GDM1 (cell line): ENCODE data around the gene TEX54.
"Not testable (repeated sequence)": the region's sequence is repeated elsewhere in the genome, so short reads cannot be mapped to it uniquely, and the experiment has no call there.

Experiments used
- DNase-seq: peaks from one replicate; lab custom pipeline; 2025; lab: John Stamatoyannopoulos, UW

TEX54 gene

DNA sequence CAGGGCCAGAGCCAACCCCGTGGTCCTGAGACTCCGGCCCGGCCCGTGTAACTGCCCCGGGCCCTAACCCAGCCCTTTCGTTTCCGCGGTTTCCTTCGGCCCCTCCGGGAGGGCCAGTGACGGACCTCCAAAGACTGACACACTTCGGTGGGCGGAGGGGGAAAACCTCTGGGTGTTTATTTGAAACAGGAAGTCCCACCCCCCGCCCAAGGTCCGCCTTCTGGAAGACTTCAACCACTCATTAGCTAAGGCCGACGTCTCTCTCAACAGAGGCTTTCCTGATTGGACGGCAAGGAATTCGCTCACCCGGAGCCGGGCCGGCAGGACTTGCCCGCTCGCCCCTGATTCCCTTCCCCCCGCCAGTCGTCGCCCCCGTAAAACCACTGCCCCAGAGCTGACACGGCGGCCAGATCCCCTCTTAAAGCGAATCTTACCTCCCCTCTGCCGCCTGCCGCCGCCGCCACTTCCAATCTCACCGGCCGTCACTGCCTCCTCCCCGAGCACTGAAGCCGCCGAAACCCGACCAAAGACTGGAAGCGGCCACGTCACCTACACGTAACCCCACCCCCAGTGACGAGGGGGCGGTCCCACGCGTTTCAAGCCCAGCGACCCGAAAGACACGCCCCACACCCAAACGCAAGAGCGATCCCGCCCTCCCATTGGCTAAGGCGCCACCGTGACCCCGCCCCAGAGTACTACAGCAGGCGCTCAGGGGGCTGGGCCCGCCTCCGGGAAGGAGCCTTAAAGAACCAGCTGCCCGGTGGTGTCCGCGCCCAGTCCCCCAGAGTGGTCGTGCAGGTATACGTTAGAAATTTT, 913 bp downstream of the TEX54 start, which contains the start of gene STX5:
Gene STX5, minus strand, starts transcription at position 532 of the 816 bp plus-strand sequence. CDS start 808 bp downstream, outside the sequence.
- peak; percentile 96 for DNase-seq

DNA sequence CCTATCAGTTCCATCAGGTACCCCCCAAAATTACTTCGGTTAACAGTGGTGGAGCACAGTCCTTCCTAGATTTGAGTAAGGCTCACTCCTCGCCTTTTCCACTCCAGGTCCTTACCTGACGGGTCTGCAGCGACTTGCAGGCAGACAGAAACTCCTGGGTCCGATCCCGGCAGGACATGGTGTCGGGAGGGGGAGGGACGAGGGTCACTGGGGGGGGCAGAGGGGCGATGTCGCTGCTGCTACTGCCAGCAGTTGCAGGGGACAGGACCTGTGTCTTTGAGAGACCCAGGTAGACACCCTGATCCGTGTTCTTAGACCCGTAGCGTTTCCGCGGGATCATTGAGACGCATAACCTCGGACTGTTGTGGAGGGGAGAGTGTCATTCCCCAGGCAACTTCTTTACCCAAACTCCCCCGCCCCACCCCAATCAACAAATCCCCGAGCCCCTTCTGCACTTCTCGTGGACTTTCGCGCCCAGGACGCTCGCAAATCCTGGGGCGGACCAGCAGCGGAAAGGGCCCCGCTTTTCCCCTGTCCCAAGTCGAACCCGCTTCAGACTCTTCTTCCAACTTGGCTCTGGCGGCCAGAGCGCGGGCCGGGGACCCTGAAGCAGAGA, 1.6 kb downstream of the TEX54 start:
- no peak for DNase-seq

DNA sequence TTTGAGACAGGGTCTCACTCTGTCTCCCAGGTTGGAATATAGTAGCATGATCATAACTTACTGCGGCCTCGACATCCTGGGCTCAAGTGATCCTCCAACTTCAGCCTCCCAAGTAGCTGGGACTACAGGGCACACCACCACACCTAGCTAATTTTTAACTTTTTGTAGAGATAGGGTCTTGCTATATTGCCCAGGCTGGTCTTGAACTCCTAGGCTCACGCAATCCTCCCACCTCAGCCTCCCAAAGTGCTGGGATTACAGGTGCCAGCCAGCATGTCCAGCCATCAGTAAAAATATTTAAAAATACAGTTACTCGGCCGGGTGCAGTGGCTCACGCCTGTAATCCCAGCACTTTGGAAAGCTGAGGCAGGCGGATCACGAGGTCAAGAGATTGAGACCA, 4.5 kb downstream of the TEX54 start:
- DNase-seq = not testable (repeated sequence)

DNA sequence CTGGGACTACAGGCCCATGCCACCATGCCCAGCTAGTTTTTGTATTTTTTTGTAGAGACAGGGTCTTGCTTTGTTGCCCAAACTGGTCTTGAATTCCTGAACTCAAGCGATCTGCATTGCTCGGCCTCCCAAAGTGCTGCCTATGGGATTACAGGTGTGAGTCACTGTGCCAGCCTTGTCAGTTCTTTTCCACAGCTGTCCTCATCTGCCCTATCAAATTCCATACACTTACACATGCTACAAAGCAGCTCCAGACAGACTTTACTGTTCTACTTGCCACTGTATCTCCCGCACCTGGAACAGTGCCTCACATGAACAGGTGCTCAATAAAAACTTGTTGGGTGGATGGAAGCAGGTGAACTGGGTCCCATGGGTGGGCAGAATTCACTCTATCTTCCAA, 9.0 kb downstream of the TEX54 start:
- DNase-seq = no peak

DNA sequence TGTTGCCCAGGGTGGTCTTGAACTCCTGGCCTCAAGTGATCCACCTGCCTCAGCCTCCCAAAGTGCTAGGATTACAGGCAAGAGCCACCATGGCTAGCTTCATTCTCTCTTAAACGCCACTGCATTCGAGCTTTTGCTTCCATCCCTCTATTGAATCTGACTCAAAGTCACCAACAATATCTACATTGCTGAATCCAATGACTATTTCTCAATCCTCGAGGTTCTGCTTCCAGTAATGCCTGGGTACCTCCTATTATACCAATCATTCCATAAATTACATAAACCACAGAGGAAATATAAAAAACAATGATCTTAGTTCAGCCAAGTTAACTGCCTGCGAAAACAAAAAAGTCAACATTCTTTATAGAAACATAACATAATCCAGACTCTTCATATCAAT, 15.5 kb downstream of the TEX54 start:
- no peak for DNase-seq

DNA sequence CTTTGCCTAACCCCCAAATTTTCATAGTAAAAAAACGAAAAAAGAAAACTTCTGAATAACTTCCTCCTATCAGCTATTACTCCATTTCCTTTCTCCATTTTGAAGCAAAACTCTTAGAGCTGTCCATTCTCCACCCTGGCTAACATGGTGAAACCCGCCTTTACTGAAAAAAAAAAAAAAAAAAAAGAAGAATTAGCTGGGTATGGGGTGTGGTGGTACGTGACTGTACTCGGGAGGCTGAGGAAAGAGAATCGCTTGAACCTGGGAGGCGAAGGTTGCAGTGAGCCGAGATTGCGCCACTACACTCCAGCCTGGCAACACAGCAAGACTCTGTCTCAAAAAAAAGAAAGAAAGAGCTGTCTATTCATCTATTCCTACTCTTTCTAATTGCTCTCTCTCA, 16.1 kb downstream of the TEX54 start:
- no peak for DNase-seq

DNA sequence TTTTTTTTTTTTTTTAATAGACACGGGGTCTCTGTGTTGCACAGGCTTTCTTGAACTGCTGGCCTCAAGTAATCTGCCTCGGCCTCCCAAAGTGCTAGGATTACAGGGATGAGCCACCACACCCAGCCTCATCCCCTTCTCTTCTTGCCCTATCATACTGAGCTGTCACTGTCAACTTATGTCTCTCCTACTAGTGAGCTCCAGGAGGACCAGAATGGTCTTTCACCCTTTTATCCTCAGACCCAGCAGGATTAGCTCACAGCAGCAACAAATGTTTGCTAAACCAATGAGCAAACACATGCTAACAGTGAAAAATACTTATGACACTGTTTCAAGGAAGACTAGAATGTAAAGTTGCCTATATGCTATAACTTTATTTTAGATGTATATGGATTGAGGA, 21.0 kb downstream of the TEX54 start:
- no peak for DNase-seq

DNA sequence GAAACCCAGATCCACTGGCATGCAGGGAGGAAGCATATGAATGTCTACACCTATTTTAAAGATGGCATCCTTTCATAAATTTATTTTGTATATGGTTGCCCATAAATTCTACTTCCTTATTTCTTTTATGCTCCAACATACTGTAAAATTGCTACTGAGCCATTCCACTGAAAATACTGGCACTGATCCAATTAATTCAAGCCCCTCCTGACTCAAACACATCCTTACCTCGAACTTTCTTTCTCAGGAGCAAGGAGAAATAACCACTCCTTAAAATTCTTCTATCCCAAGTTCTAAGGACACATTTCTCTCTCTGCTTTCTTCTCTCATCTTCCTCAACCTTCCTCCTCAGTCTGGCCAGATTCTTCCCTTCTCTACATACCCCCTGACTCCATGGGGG, 21.9 kb downstream of the TEX54 start:
- DNase-seq = no peak

DNA sequence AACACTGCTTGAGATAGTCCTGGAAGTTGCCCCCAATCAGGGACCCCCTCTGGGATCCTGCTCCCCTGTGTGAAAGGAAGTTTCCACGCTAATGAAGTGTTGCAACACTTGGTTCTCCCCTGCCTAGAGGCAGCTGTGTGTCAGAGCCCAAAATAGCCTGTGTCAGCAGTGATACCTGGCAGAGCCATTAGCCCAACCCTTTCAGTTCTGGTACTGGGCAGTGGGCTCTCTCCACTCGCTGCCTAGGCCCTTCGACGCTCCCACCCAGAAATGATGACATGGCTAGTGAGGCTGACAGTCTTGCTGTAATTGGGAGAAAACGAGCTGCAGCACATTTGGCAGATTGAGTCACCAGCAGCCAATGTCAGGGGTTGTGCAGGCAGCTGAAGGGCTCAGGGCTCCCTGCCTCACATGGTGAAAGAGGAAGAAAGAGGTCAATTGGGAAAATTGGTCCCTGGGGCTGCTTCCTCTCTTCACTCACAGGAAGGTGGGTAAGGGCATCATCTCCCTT, 26.0 kb downstream of the TEX54 start:
- no peak for DNase-seq

DNA sequence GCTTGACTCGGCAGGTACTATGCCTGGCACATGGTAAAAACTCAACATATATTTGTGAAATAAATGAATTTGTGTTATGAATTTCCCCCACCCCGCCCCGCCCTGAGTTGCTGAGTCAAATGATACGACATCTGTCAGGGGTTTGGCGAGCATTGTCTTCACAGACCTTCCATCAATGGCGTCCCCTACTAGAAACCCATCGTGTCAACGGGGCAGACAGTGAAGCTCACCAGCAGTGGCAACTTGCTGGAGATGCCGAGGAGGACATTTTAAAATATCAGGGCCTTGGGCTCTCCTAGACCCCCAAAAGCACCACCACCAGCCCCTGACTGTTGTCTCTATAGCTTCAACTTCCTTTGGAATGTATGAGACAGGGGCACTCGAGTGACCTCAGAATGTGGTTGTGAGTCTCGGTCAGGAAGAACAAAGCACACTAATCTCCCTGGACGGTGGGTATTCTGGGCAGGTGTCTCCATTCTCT, 26.6 kb downstream of the TEX54 start:
- DNase-seq = no peak

DNA sequence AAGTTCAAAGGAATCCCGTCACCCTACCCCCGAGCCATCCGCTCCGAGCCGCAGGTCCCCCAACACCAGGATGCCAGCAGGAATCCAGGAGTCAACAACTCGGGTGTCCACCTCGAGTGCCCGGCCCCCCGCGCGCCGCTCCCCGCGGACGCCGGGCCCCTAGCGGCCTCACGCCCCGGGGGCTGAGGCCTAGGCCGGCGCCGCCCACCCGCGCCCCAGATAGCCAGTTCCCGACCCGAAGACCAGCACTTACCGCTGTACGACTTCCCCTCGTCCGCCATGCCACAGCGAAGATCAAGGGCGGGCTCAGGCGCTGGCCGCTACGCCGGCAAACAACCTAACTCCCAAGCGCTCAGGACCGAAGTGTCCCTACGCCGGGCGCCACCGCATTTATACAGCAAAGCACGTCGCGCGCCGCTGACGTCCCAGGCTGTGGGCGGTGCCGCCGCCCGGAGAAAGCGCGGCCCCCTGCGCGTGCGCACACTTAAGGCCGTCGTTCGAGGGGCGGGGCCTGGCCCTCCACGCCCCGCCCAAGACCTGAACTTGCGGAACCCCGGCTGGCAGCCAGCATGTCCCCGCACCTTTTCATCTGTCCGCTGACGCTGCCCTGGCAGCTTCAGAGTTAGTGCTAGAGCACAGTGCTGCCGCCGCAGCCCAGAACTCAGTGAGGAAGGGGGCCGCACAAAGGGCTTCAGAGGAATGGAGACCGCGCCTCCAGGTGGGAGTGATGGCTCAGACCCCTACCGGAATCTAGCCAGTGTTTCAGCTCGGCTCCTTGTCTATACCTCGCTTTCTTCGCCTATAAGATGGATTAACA, 27.4 kb downstream of the TEX54 start, which contains the start of gene NXF1:
Gene NXF1, minus strand, starts transcription at position 365 of the 817 bp plus-strand sequence. Its CDS starts 84 bp downstream, at position 281.
- peak; percentile 96 for DNase-seq

DNA sequence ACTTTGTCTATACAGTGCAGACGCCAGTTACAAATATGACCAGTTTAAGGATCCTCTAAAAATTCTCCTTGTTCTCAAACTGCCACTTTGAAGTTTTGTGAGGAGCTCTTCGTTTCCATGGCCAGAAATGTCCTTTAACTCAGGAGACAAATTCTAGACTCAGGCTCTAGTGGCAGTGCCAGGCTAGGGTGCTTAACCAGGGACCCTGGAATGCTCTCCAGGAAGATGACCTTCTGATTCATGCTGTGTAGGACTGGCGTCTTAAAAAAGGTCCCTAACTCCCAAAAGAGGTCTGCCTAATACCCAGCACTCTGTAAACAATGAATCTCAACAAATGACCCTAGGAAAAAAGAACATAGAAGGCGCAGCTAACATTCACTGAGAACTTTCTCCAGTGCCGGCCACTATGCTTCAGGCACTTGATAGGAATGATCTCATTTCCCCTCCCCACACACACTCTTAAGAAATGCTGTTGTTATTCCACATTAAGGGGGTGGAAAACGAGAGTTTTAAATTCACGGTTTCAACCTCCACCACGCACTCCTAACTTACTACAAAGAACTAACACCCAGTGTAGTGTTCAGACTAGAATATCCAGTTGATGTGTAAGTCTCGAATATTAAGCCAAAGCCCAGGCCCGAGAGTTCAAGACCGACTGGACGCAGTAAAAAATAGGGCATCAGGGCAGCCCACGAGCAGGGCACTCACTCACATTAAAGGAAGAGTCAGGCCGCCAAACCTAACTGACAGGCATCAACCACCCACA, 28.1 kb downstream of the TEX54 start:
- DNase-seq = no peak

DNA sequence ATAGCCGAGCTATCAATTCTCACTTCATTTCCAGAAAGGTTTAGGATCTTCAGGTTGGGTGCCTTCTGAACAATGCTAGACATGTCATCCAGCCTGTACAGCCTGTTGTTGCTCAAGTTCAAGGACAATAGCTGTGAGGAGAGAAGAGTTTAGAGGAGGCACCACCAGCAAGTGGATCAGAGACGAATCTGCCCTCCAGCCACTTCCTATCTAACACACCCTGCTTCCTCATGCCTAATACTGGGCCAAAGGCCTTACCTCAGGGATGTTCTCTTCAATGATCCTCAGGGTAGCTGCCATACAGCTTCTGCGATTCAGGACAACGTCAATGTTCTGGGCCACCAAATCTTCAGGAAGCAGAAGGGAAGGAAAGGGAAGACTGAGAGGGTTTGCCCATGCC, 31.6 kb downstream of the TEX54 start:
- no peak for DNase-seq

DNA sequence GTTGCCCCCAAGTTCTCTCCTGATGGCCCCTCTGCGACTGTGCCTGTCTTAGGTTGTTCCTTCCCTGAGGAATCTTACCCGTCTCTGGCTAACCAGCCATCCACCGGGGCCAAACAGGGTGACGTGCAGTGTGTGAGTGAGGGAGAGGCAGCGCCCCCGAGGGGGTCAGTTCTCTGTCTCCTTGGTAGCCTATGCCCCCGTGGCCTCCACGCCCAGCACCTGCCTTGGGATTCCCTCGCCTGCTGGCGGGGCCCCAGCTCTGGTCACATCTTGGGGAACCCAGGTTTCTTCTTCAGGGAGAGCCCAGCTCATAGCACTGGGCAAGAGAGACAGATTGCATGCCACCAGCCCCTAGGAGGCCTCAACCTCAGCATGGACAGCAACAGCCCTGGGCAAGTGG, 33.2 kb downstream of the TEX54 start:
- no peak for DNase-seq

DNA sequence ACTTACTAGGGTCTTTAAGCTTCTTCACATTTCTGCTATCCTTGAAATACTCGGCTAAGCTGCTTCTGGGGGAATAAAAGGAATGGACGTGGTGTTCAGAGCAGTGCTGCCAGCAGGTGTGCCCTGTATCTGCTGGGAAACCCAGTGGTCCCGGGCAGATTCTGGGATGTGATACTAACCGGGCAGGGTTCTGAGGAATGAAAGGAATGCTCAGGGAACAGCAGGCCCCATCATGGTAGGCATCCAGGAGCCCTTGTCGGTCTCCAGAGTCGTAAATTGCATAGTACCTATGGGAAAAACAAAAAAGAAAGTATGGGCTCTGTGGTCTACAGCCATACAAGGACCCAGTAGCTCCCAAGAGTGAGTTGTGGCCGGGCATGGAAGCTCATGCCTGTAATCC, 36.4 kb downstream of the TEX54 start:
- DNase-seq = no peak

DNA sequence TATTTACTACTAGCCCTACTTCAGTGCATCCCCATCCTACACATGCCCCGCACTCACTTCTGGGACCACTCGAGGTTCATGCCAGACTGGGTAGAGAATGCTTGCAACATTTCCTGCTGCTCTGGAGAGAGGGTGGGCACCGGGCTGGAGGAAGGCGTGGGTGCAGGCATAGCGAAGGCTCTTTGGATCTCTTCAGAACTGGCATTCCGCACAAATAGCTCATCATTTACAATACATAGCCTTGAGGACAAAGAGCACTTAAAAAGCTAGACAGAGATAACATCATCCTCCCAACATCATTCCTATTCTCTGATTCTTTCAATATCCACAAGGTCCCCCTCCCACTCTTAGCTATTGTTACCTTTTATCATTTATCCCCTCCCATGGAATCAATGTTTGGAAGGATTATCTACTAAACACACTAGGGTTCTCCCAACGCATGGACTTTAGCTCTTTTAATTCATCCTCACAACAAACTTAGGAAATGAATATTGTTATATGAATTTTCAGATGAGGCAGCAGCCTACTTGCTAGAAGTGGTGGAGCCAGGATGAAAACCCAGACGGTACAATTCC, 38.4 kb downstream of the TEX54 start:
- DNase-seq = no peak

DNA sequence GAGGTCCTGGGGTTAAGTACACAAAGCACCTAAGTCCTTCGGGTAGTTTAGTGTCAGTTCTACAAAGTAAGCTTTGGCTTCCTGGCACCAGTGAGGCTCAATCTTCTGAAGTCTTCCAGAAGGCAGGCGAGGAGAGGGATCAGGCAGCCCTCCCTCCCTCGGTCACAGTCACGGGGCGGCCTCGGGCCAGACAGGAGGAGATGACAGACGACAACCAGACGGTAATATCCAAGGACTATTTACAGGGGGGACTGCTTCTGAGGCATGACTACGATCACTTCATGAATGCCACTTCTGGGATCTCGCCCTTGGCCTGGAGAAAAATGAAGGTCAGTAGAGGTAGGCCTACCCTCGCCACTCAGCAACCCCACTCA, 40.5 kb downstream of the TEX54 start:
- DNase-seq = no peak

DNA sequence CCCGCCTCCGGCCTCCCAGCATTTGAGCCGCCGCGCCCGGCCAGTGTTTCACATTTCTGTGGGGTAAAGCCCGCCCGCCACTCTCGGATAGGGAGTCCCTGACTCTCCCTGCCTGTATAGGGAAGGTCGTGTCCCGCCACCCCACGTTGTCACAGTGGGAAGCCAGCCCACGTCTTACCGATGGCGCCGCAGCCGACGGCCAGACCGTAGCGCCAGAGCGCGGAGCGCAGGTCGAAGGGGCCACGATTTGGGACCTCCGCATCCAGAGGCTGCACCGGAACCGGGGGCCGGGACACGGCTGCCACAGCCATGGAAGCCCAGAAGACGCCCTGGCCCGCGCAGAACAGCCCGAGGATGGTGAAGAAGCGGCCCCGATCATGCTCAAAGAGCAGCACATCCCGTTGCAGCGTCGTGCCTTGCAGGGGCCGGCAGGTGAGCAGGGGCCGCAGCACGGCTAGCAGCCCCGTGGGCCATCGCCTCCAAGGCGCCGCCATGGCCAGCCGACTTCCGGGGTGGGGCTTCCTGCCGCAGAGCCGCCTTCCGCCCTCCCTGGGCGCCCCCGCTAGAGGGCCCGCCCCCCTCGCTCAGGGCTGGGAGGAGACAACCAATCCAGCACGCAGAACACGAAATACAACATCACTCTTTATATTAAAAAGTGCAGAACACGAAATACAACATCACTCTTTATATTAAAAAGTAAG, 41.0 kb downstream of the TEX54 start, which contains the start of gene TMEM223:
Gene TMEM223, minus strand, starts transcription at position 506 of the 701 bp plus-strand sequence. Its CDS starts 12 bp downstream, at position 494.
- peak; percentile 74 for DNase-seq

DNA sequence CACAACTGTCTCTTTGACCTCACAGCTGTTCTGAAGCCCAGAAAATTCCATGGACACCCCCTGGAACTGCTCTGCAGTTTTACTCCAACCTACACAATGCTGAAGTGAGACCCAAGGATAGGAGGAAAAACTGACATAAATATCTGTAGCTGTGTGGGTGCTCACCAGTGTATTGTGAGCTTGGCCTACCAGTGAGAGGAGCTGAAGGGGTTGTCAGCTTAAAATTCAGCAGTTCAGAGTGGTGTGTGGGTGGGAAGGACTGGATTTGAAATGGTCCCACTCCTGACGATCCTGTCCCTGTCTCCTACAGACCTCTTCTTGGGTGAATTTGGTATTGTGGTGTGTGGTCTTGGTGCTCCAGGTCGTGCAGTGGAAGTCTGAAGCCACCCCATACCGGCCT, 43.1 kb downstream of the TEX54 start:
- DNase-seq = no peak

DNA sequence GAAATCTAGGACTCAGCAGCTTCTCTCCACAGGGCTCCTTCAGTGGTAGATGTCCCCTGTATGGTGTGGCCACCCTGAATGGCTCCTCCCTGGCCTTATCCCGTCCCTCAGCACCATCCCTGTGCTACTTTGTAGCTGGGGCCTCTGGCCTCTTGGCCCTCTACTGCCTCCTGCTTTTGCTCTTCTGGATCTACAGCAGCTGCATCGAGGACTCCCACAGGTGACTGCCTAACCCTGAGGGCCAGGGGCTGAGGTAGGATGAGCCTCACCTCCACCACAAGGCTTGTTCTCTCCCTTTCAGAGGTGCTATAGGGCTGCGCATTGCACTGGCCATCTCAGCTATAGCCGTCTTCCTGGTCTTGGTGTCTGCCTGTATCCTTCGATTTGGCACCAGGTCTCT, 43.6 kb downstream of the TEX54 start:
- DNase-seq = no peak
